ENCODE results near the gene UHRF1. TPM values are rescaled to one million over a fixed set of nuclear protein-coding genes. Genes with fewer than 3 reads are reported as not detected.
"Not testable (repeated sequence)": the region's sequence is repeated elsewhere in the genome, so short reads cannot be mapped to it uniquely, and the experiment has no call there.

UHRF1 gene
- total RNA-seq, 2 experiments from 2014 or later = 86.5 to 88.3 TPM

- CTCF ChIA-PET = no interaction called here
- H3K27me3 Mint-ChIP-seq = peaks cover 2% of the 10 kb centered on the region
- peaks cover 2% of the 10 kb centered on the region for H3K4me1 Mint-ChIP-seq
- POLR2A ChIA-PET = no interaction called here
- no peaks in the 10 kb centered on the region for H3K36me3 Mint-ChIP-seq (ENCODE audit: low read depth)
- no peaks in the 10 kb centered on the region for H3K9me3 Mint-ChIP-seq
- H3K4me3 Mint-ChIP-seq = no peak overlapping the region
- DNase-seq = no peak
- no peak overlapping the region for H3K27ac Mint-ChIP-seq
These were observed 30.8 kb upstream of the UHRF1 start for GRCh38 chr19:4878491-4878968.

- POLR2A ChIA-PET = interaction anchor here (0.6 kb wide), 1 partner anchor 50 kb away, joined by 3 read pairs; no protein-coding TSS in a partner anchor
These were observed 30.3 kb upstream of the UHRF1 start for GRCh38 chr19:4879041-4879440.

GRCh38 chr19:4882874-4883273 lies 26.4 kb upstream of the UHRF1 start:
- DNase-seq; H3K4me3 Mint-ChIP-seq; H3K27ac Mint-ChIP-seq; H3K36me3 Mint-ChIP-seq (ENCODE audit: low read depth); H3K4me1 Mint-ChIP-seq; POLR2A ChIA-PET; H3K27me3 Mint-ChIP-seq; H3K9me3 Mint-ChIP-seq: not testable (repeated sequence)
- CTCF ChIA-PET = interaction anchor here (0.7 kb wide), 1 partner anchor 8 kb away, joined by 3 read pairs; no protein-coding TSS in a partner anchor

More at GRCh38 chr19:4879041-4879440, 30.3 kb upstream of the UHRF1 start:
- H3K9me3 Mint-ChIP-seq = no peaks in the 10 kb centered on the region
- H3K4me3 Mint-ChIP-seq = no peak overlapping the region
- no peaks in the 10 kb centered on the region for H3K36me3 Mint-ChIP-seq (ENCODE audit: low read depth)
- DNase-seq = no peak
- no peaks in the 10 kb centered on the region for H3K27me3 Mint-ChIP-seq
- no peak overlapping the region for H3K27ac Mint-ChIP-seq
- CTCF ChIA-PET = no interaction called here
- H3K4me1 Mint-ChIP-seq = no peaks in the 10 kb centered on the region

- H3K27ac Mint-ChIP-seq; DNase-seq; POLR2A ChIA-PET; H3K27me3 Mint-ChIP-seq; H3K4me3 Mint-ChIP-seq; H3K36me3 Mint-ChIP-seq (ENCODE audit: low read depth); CTCF ChIA-PET; H3K4me1 Mint-ChIP-seq; H3K9me3 Mint-ChIP-seq: not testable (repeated sequence)
These were observed 24.3 kb upstream of the UHRF1 start for GRCh38 chr19:4884993-4885392.

- H3K27ac Mint-ChIP-seq; H3K36me3 Mint-ChIP-seq (ENCODE audit: low read depth); H3K4me3 Mint-ChIP-seq; H3K9me3 Mint-ChIP-seq; H3K4me1 Mint-ChIP-seq; DNase-seq; H3K27me3 Mint-ChIP-seq; CTCF ChIA-PET; POLR2A ChIA-PET: not testable (repeated sequence)
These were observed 21.5 kb upstream of the UHRF1 start for GRCh38 chr19:4887803-4888202.

GRCh38 chr19:4889034-4889815 lies 20.1 kb upstream of the UHRF1 start:
- Mint-ChIP-seq H3K9me3 (no peaks in the 10 kb centered on the region), H3K4me1 (no peaks in the 10 kb centered on the region), H3K27ac (no peak overlapping the region), H3K27me3 (no peaks in the 10 kb centered on the region), H3K4me3 (no peak overlapping the region), H3K36me3 (ENCODE audit: low read depth) (no peaks in the 10 kb centered on the region)
- DNase-seq = no peak
- CTCF ChIA-PET = no interaction called here
- POLR2A ChIA-PET = no interaction called here

- no peaks in the 10 kb centered on the region for H3K4me1 Mint-ChIP-seq
- CTCF ChIA-PET = no interaction called here
These were observed 18.2 kb upstream of the UHRF1 start for GRCh38 chr19:4891066-4891465.

GRCh38 chr19:4892962-4893361 lies 16.3 kb upstream of the UHRF1 start:
- H3K4me1 Mint-ChIP-seq; H3K27me3 Mint-ChIP-seq; H3K36me3 Mint-ChIP-seq (ENCODE audit: low read depth); H3K9me3 Mint-ChIP-seq; POLR2A ChIA-PET; H3K4me3 Mint-ChIP-seq; CTCF ChIA-PET; DNase-seq; H3K27ac Mint-ChIP-seq: not testable (repeated sequence)

More at GRCh38 chr19:4891066-4891465, 18.2 kb upstream of the UHRF1 start:
- Mint-ChIP-seq H3K36me3 (ENCODE audit: low read depth) (no peaks in the 10 kb centered on the region), H3K4me3 (no peak overlapping the region), H3K27me3 (no peaks in the 10 kb centered on the region), H3K9me3 (no peaks in the 10 kb centered on the region), H3K27ac (no peak overlapping the region)
- POLR2A ChIA-PET = no interaction called here
- DNase-seq = no peak

GRCh38 chr19:4896372-4896771 lies 12.9 kb upstream of the UHRF1 start:
- POLR2A ChIA-PET = no interaction called here
- no peaks in the 10 kb centered on the region for H3K27me3 Mint-ChIP-seq
- no peak overlapping the region for H3K27ac Mint-ChIP-seq
- no peak overlapping the region for H3K4me3 Mint-ChIP-seq
- CTCF ChIA-PET = no interaction called here
- no peaks in the 10 kb centered on the region for H3K36me3 Mint-ChIP-seq (ENCODE audit: low read depth)
- no peaks in the 10 kb centered on the region for H3K4me1 Mint-ChIP-seq
- H3K9me3 Mint-ChIP-seq = no peaks in the 10 kb centered on the region
- no peak for DNase-seq

GRCh38 chr19:4897146-4897545 lies 12.2 kb upstream of the UHRF1 start:
- DNase-seq = no peak
- Mint-ChIP-seq H3K27me3 (no peaks in the 10 kb centered on the region), H3K4me3 (no peak overlapping the region), H3K27ac (no peak overlapping the region), H3K4me1 (no peaks in the 10 kb centered on the region), H3K36me3 (ENCODE audit: low read depth) (no peaks in the 10 kb centered on the region), H3K9me3 (no peaks in the 10 kb centered on the region)
- ChIA-PET POLR2A (no interaction called here), CTCF (no interaction called here)

GRCh38 chr19:4900879-4901278 lies 8.4 kb upstream of the UHRF1 start:
- H3K4me3 Mint-ChIP-seq; H3K27me3 Mint-ChIP-seq; POLR2A ChIA-PET; DNase-seq; H3K36me3 Mint-ChIP-seq (ENCODE audit: low read depth); H3K9me3 Mint-ChIP-seq; H3K4me1 Mint-ChIP-seq; H3K27ac Mint-ChIP-seq: not testable (repeated sequence)
- CTCF ChIA-PET = interaction anchor here (0.7 kb wide), 1 partner anchor 17 kb away, joined by 3 read pairs; no protein-coding TSS in a partner anchor

- Mint-ChIP-seq H3K27ac (no peak within 1 kb of the TSS), H3K27me3 (no peaks in the 10 kb centered on the region), H3K4me1 (no peaks in the 10 kb centered on the region), H3K36me3 (ENCODE audit: low read depth) (no peaks in the 10 kb centered on the region), H3K4me3 (no peak within 1 kb of the TSS), H3K9me3 (no peaks in the 10 kb centered on the region)
- ChIA-PET POLR2A (no interaction called here), CTCF (interaction anchor here (0.6 to 1.4 kb wide), 3 partner anchors 9 to 106 kb away, joined by 3 read pairs; no protein-coding TSS in a partner anchor)
- no peak for DNase-seq
These were observed 6.5 kb upstream of the UHRF1 start, which contains the start of gene ARRDC5 for GRCh38 chr19:4902796-4903195. ARRDC5 (minus strand) TSS chr19:4902896; CDS start chr19:4902825, 71 bp downstream.

GRCh38 chr19:4904481-4904880 lies 4.8 kb upstream of the UHRF1 start:
- H3K9me3 Mint-ChIP-seq = no peaks in the 10 kb centered on the region
- H3K27ac Mint-ChIP-seq = no peak overlapping the region
- no peak overlapping the region for H3K4me3 Mint-ChIP-seq
- no peaks in the 10 kb centered on the region for H3K36me3 Mint-ChIP-seq (ENCODE audit: low read depth)
- no peaks in the 10 kb centered on the region for H3K4me1 Mint-ChIP-seq
- ChIA-PET POLR2A (interaction anchor here (1.1 kb wide), 1 partner anchor 11 kb away, joined by 4 read pairs; no protein-coding TSS in a partner anchor), CTCF (interaction anchor here (0.6 kb wide), 1 partner anchor 1823 kb away, joined by 3 read pairs; no protein-coding TSS in a partner anchor)
- no peak for DNase-seq
- no peaks in the 10 kb centered on the region for H3K27me3 Mint-ChIP-seq

GRCh38 chr19:4906963-4907362 lies 2.3 kb upstream of the UHRF1 start:
- no peaks in the 10 kb centered on the region for H3K27me3 Mint-ChIP-seq
- no peak overlapping the region for H3K27ac Mint-ChIP-seq
- no peaks in the 10 kb centered on the region for H3K9me3 Mint-ChIP-seq
- no peak overlapping the region for H3K4me3 Mint-ChIP-seq
- H3K36me3 Mint-ChIP-seq (ENCODE audit: low read depth) = peaks cover 14% of the 10 kb centered on the region
- H3K4me1 Mint-ChIP-seq = peaks cover 14% of the 10 kb centered on the region
- no peak for DNase-seq
- CTCF ChIA-PET = interaction anchor here (0.8 kb wide), 1 partner anchor 32 kb away, joined by 4 read pairs; no protein-coding TSS in a partner anchor
- POLR2A ChIA-PET = no interaction called here
